ENCODE results near the gene CCDC82.

DNA sequence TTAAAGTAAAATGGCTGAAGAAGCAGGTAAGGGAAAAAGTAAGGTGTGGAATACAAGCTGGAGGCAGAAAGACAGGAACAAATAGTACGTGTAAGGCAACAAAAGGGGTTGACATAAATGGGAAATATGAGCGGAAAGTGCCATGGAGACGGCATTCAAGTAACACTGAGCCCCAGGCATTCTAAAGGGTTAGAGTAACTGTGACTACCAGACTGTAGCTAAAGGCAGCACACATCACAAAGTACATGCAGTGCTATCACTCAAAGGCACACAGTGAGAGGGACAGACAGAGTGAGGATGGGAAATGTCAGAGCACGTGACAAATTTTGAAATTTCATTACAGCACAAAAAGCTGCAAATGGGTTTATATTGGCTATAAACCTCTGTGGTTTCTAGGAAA, 32.9 kb downstream of the CCDC82 start:
- TF ChIP-seq, protein P1, sequence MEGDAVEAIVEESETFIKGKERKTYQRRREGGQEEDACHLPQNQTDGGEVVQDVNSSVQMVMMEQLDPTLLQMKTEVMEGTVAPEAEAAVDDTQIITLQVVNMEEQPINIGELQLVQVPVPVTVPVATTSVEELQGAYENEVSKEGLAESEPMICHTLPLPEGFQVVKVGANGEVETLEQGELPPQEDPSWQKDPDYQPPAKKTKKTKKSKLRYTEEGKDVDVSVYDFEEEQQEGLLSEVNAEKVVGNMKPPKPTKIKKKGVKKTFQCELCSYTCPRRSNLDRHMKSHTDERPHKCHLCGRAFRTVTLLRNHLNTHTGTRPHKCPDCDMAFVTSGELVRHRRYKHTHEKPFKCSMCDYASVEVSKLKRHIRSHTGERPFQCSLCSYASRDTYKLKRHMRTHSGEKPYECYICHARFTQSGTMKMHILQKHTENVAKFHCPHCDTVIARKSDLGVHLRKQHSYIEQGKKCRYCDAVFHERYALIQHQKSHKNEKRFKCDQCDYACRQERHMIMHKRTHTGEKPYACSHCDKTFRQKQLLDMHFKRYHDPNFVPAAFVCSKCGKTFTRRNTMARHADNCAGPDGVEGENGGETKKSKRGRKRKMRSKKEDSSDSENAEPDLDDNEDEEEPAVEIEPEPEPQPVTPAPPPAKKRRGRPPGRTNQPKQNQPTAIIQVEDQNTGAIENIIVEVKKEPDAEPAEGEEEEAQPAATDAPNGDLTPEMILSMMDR (conservative IDR thresholded peaks at IDR 0.05; ENCODE audit: low read length), result no peak
- no peak for TF ChIP-seq EZH2phosphoT487 (IDR thresholded peaks at IDR 0.05; ENCODE audit: borderline replicate concordance, low read depth, low read length)
